Measurements from ENCODE around the gene EGFL8.
"Not testable (repeated sequence)": the region's sequence is repeated elsewhere in the genome, so short reads cannot be mapped to it uniquely, and the experiment has no call there.

EGFL8 gene

GRCh38 chr6:32183030-32183429, 18.6 kb downstream of the EGFL8 start:
- no peak overlapping the region for H3K4me3 ChIP-seq (replicated peaks; ENCODE audit: low read depth, low read length)
- DNase-seq (ENCODE audit: extremely low read depth, low read depth): no peak
- no peak for TF ChIP-seq CTCF (IDR thresholded peaks at IDR 0.05; ENCODE audit: low read depth, low read length, missing control alignments)

- no peak for TF ChIP-seq CTCF (IDR thresholded peaks at IDR 0.05; ENCODE audit: low read depth, low read length, missing control alignments)
- DNase-seq (ENCODE audit: extremely low read depth, low read depth): no peak
- no peak overlapping the region for H3K4me3 ChIP-seq (replicated peaks; ENCODE audit: low read depth, low read length)
Measured at GRCh38 chr6:32183483-32184083, 19.2 kb downstream of the EGFL8 start.

- no peak for DNase-seq (ENCODE audit: extremely low read depth, low read depth)
- no peak within 1 kb of the TSS for H3K4me3 ChIP-seq (replicated peaks; ENCODE audit: low read depth, low read length)
- TF ChIP-seq CTCF (IDR thresholded peaks at IDR 0.05; ENCODE audit: low read depth, low read length, missing control alignments): no peak
Measured at GRCh38 chr6:32184084-32184640, 19.8 kb downstream of the EGFL8 start, which contains the start of gene AGER. Gene AGER, minus strand, starts transcription at chr6:32184253. Its CDS starts 31 bp downstream, at chr6:32184222.

- not testable (repeated sequence) for DNase-seq (ENCODE audit: extremely low read depth, low read depth); H3K4me3 ChIP-seq (replicated peaks; ENCODE audit: low read depth, low read length)
Measured at GRCh38 chr6:32185681-32186131, 21.3 kb downstream of the EGFL8 start.

GRCh38 chr6:32186151-32186840, 21.9 kb downstream of the EGFL8 start:
- DNase-seq (ENCODE audit: extremely low read depth, low read depth); H3K4me3 ChIP-seq (replicated peaks; ENCODE audit: low read depth, low read length): not testable (repeated sequence)

- H3K4me3 ChIP-seq (replicated peaks; ENCODE audit: low read depth, low read length): no peak overlapping the region
- DNase-seq (ENCODE audit: extremely low read depth, low read depth): no peak
- TF ChIP-seq CTCF (IDR thresholded peaks at IDR 0.05; ENCODE audit: low read depth, low read length, missing control alignments): no peak
Measured at GRCh38 chr6:32187009-32187709, 22.8 kb downstream of the EGFL8 start.

- peak overlapping the region; percentile 77 for H3K4me3 ChIP-seq (replicated peaks; ENCODE audit: low read depth, low read length)
- not testable (repeated sequence) for DNase-seq (ENCODE audit: extremely low read depth, low read depth)
Measured at GRCh38 chr6:32187725-32188380, 23.5 kb downstream of the EGFL8 start.
